Activated naive CD8-positive, alpha-beta T cell treated with anti-CD3 and anti-CD28 coated beads, Interleukin-2, amount 10 ng/mL, durations not matched to agents 7 days and 5 days (primary cell): ENCODE data around the gene LRIT1. TPM values are rescaled to one million over a fixed set of nuclear protein-coding genes. Genes with fewer than 3 reads are reported as not detected.

ENCODE experiments used
- ATAC-seq: fragments of 150-1000 bp; cut with Tn5 transposase; one replicate; pipeline ENCODE4 v1.10.0; 2021; ENCODE audit warnings: low read depth, moderate library complexity
- POLR2A ChIA-PET: fragments of 350-600 bp; sonication (Branson Sonifier 250); formaldehyde crosslinking; loops from one replicate; lab custom pipeline; 2021; ENCODE audit warnings: antibody characterized with exemption; lab: Charles Lee
- DNase-seq: peaks from one replicate; pipeline ENCODE4 v3.0.0; 2021
- H3K27ac Mint-ChIP-seq: one replicate; pipeline ENCODE4 v1.8.0; 2022; ENCODE audit warnings: mild to moderate bottlenecking, mixed read lengths
- H3K27me3 Mint-ChIP-seq: one replicate; pipeline ENCODE4 v1.8.0; 2022; ENCODE audit warnings: mild to moderate bottlenecking, moderate library complexity, mixed read lengths
- H3K36me3 Mint-ChIP-seq: one replicate; pipeline ENCODE4 v1.8.0; 2021; ENCODE audit warnings: mild to moderate bottlenecking, mixed read lengths
- H3K4me1 Mint-ChIP-seq: one replicate; pipeline ENCODE4 v1.8.0; 2021; ENCODE audit warnings: mixed read lengths
- H3K4me3 Mint-ChIP-seq: one replicate; pipeline ENCODE4 v1.8.0; 2022; ENCODE audit warnings: mild to moderate bottlenecking, moderate library complexity, mixed read lengths
- H3K9me3 Mint-ChIP-seq: one replicate; pipeline ENCODE4 v1.8.0; 2021; ENCODE audit warnings: mixed read lengths
- total RNA-seq, 2 experiments: library from RNA; stranded (reverse); gene quantifications; one replicate each; pipeline ENCODE4 v1.2.3, GENCODE V29; 2021

The LRIT1 gene
- total RNA-seq, 2 experiments from 2014 or later: not detected

DNA sequence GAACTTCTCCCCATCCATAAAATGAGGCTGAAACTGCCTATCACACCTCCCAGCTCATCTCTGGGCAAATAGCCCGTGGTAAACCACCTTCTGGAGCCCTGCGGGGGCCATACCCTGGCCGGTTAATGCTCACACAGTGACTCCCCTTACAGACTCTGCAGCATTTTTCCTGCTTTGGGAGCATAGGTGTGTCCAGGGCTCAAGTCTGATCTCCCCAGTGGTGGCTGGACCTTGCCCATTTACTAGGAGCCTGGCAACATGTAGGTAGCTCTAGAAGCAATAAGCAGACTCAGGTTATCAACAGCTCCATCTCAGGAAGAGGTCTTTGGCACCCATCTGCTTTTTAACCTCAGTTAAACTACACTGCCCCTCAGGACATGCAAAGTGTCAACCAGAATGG, 52.5 kb downstream of the LRIT1 start:
- no peak overlapping the region for H3K27ac Mint-ChIP-seq
- ATAC-seq (no peak), DNase-seq (no peak)
- no peak overlapping the region for H3K4me3 Mint-ChIP-seq
- POLR2A ChIA-PET: no interaction called here
- no peaks in the 10 kb centered on the region for H3K9me3 Mint-ChIP-seq
- peaks cover 16% of the 10 kb centered on the region for H3K4me1 Mint-ChIP-seq
- peaks cover 9% of the 10 kb centered on the region for H3K27me3 Mint-ChIP-seq
- H3K36me3 Mint-ChIP-seq: no peaks in the 10 kb centered on the region

DNA sequence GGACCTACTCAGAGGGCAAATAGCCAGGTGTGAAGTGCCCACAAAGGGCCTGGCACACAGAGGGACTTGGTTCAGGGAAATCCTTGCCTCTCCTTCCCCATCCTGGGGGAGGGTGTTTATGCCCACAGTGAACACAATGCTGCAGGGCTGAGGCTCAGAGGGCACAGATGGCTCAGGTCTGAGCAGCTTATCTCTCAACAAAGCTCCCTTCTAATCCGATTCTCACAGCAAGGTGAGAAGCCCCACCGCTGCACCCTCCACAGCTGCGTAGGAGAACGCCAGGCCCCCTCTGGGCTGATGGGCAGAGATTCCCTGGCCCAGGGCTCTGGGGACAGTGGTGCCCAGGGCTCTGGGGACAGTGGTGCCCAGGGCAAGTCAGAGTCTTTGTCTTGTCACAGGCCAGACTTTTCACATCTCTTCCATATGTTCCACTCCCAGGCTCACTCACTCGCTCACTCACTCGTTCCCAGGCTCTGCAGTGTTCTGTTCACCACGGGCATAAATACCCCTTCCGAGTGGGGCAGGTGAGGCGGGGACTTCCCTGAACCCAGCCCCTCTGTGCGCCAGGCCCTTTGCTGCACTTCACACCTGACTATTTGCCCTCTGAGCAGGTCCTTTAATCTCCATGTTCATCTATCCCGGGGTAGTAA, 55.7 kb downstream of the LRIT1 start:
- Mint-ChIP-seq H3K4me3 (no peak overlapping the region), H3K27ac (no peak overlapping the region), H3K4me1 (peaks cover 6% of the 10 kb centered on the region), H3K27me3 (no peaks in the 10 kb centered on the region), H3K9me3 (no peaks in the 10 kb centered on the region), H3K36me3 (no peaks in the 10 kb centered on the region)
- ATAC-seq (no peak), DNase-seq (no peak)
- POLR2A ChIA-PET: no interaction called here

DNA sequence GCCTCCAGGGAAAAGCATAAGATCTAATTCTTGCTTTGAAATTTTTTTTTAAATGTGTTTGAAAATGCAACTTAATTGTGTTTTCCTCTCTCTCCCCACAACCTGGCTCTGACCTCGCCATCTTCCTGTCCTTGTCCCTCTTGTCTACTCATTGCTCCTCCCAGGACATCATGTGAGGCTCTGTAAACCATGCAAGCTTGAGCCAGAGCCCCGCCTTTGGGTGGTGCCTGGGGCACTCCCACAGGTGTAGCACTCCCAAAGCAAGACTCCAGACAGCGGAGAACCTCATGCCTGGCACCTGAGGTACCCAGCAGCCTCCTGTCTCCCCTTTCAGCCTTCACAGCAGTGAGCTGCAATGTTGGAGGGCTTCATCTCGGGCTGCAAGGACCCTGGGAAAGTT, 56.8 kb downstream of the LRIT1 start:
- no peak for DNase-seq
- Mint-ChIP-seq H3K27ac (no peak overlapping the region), H3K4me1 (peaks cover 6% of the 10 kb centered on the region), H3K27me3 (no peaks in the 10 kb centered on the region), H3K36me3 (no peaks in the 10 kb centered on the region), H3K4me3 (peak overlapping the region; percentile 18), H3K9me3 (no peaks in the 10 kb centered on the region)
- POLR2A ChIA-PET: no interaction called here
- peak; percentile 70 for ATAC-seq

DNA sequence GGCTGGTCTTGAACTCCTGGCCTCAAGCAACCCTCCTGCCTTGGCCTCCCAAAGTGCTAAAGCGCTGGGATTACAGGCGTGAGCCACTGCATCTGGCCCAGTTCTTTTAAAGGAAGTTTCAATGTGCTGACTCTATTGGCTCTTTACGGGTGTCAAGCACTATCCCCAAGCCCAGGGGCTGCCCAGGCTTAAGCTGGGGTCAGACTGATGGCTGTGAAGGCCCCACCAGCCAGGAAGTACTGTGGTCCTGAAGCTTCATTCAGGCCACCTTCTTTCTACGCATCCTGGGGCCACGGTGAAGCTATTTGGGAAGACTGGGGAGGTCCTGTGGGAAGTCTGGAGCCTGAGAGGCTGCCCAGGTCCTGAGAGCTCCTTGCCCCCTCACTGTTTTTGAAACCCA, 59.7 kb downstream of the LRIT1 start:
- Mint-ChIP-seq H3K27me3 (no peaks in the 10 kb centered on the region), H3K4me3 (no peak overlapping the region), H3K9me3 (no peaks in the 10 kb centered on the region), H3K36me3 (no peaks in the 10 kb centered on the region), H3K4me1 (peaks cover 9% of the 10 kb centered on the region), H3K27ac (no peak overlapping the region)
- POLR2A ChIA-PET: no interaction called here
- ATAC-seq (no peak), DNase-seq (no peak)

Other genes with a start within 250 kb of the LRIT1 start
- 100 to 1,000 TPM in 1 of 2 experiments, 10 to 100 TPM in 1; 100.0 to 103 TPM for gene GHITM, start 102.0 kb downstream of the LRIT1 start, total RNA-seq
- gene GPR15LG, start 67.7 kb downstream of the LRIT1 start, total RNA-seq: not detected
- 1 to 10 TPM; 1.7 to 3.5 TPM for gene CDHR1, start 47.0 kb downstream of the LRIT1 start, total RNA-seq
- gene LRIT2, start 16.0 kb downstream of the LRIT1 start, total RNA-seq: not detected
- gene RGR, start 3.5 kb upstream of the LRIT1 start, total RNA-seq: not detected
- 10 to 100 TPM; 92.7 to 98.0 TPM for gene CCSER2, start 87.0 kb upstream of the LRIT1 start, total RNA-seq